Stimulated activated CD8-positive, alpha-beta memory T cell treated with anti-CD3 and anti-CD28 coated beads, Interleukin-7, amount 100 ng/mL, for 48 hours (primary cell): Measurements from ENCODE around the gene OOSP2.
"Not testable (repeated sequence)": the region's sequence is repeated elsewhere in the genome, so short reads cannot be mapped to it uniquely, and the experiment has no call there.

ENCODE experiments used
- DNase-seq, 2 donors: peaks; one replicate each; pipeline ENCODE4 v3.0.0-alpha.2; 2020; ENCODE audit warnings: low read depth in 1 of 2; ENCODE audit errors: extremely low read depth in 1 of 2

The OOSP2 gene

GRCh38 chr11:60040109-60040508 lies at the start of gene OOSP2:
Gene OOSP2 (plus strand): TSS chr11:60040409. CDS start chr11:60040460, 51 bp downstream.
- no peak for DNase-seq

- DNase-seq, result no peak
Observed at GRCh38 chr11:59990421-59990820, 49.8 kb upstream of the OOSP2 start.

- no peak for DNase-seq
Observed at GRCh38 chr11:59992425-59992824, 47.8 kb upstream of the OOSP2 start.

GRCh38 chr11:59997800-59998199 lies 42.4 kb upstream of the OOSP2 start:
- no peak for DNase-seq

- DNase-seq, result no peak
Observed at GRCh38 chr11:59999691-60000090, 40.5 kb upstream of the OOSP2 start.

GRCh38 chr11:60003729-60004128 lies 36.5 kb upstream of the OOSP2 start:
- DNase-seq, result no peak

GRCh38 chr11:60005360-60005759 lies 34.8 kb upstream of the OOSP2 start:
- DNase-seq, result no peak

- DNase-seq, result no peak
Observed at GRCh38 chr11:60016881-60017280, 23.3 kb upstream of the OOSP2 start, which contains the start of gene OOSP4B. Gene OOSP4B (plus strand): TSS chr11:60017181.

- no peak for DNase-seq
Observed at GRCh38 chr11:60018058-60018457, 22.2 kb upstream of the OOSP2 start.

- not testable (repeated sequence) for DNase-seq
Observed at GRCh38 chr11:60020376-60020775, 19.8 kb upstream of the OOSP2 start.

- no peak for DNase-seq
Observed at GRCh38 chr11:60029015-60029632, 11.1 kb upstream of the OOSP2 start.

GRCh38 chr11:60050422-60050821 lies 10.2 kb downstream of the OOSP2 start:
- DNase-seq, result not testable (repeated sequence)

- not testable (repeated sequence) for DNase-seq
Observed at GRCh38 chr11:60050839-60051238, 10.6 kb downstream of the OOSP2 start.

- DNase-seq, result no peak
Observed at GRCh38 chr11:60056349-60056969, 16.2 kb downstream of the OOSP2 start, which contains the start of gene MS4A3. Gene MS4A3 (plus strand): TSS chr11:60056665. CDS start chr11:60061161, 4,496 bp downstream.

GRCh38 chr11:60059052-60059451 lies 18.8 kb downstream of the OOSP2 start:
- no peak for DNase-seq

- no peak for DNase-seq
Observed at GRCh38 chr11:60059521-60060240, 19.5 kb downstream of the OOSP2 start.

GRCh38 chr11:60064111-60064510 lies 23.9 kb downstream of the OOSP2 start:
- no peak for DNase-seq

GRCh38 chr11:60065801-60066200 lies 25.6 kb downstream of the OOSP2 start:
- no peak for DNase-seq

- DNase-seq, result no peak
Observed at GRCh38 chr11:60069450-60069849, 29.2 kb downstream of the OOSP2 start.

GRCh38 chr11:60071644-60072043 lies 31.4 kb downstream of the OOSP2 start:
- DNase-seq, result not testable (repeated sequence)

- no peak for DNase-seq
Observed at GRCh38 chr11:60077216-60077817, 37.1 kb downstream of the OOSP2 start.
